SIG-M5 treated with dmso at 0.1 percent for 504 hours (cell line): ENCODE measurements around the gene LTF.
"Not testable (repeated sequence)": the region's sequence is repeated elsewhere in the genome, so short reads cannot be mapped to it uniquely, and the experiment has no call there.

Experiments
- DNase-seq: peaks from one replicate; lab custom pipeline; 2025; ENCODE audit not compliant: unreplicated experiment; lab: John Stamatoyannopoulos, UW

LTF gene

DNA sequence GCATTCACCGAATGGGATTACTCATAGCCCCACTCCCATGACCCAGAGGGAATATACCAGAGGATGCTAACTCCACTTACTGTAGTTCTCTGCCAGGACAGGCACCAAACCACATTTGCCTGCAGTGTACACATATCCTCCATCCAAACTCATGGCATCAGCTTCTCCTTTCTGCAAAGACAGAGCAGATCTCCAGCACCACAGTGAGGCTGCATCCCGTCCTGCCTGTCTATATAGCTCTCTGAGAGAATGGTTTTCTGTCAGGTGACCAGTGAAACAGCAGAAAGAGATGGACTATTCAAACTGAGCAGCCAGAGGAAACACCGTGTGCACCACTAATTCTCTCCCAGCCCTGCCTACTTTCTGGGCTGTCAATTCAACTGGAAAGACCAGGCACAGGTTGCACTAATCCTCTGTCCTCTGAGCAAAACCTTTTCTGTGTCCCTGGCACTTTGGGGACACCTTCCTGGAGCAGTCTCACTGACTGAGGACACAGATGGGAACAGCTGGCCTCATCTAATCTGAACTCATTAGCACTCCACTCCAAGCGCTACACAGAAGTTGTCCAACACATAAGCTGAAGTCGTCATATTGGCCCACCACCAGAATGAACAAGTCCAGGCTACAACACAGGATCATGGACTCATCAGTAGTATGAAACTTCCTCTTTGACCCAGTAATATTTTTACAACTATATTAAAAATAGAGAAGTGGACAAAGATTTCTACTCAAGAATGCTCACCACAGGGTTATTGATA, 17.3 kb downstream of the LTF start:
- DNase-seq: no peak

DNA sequence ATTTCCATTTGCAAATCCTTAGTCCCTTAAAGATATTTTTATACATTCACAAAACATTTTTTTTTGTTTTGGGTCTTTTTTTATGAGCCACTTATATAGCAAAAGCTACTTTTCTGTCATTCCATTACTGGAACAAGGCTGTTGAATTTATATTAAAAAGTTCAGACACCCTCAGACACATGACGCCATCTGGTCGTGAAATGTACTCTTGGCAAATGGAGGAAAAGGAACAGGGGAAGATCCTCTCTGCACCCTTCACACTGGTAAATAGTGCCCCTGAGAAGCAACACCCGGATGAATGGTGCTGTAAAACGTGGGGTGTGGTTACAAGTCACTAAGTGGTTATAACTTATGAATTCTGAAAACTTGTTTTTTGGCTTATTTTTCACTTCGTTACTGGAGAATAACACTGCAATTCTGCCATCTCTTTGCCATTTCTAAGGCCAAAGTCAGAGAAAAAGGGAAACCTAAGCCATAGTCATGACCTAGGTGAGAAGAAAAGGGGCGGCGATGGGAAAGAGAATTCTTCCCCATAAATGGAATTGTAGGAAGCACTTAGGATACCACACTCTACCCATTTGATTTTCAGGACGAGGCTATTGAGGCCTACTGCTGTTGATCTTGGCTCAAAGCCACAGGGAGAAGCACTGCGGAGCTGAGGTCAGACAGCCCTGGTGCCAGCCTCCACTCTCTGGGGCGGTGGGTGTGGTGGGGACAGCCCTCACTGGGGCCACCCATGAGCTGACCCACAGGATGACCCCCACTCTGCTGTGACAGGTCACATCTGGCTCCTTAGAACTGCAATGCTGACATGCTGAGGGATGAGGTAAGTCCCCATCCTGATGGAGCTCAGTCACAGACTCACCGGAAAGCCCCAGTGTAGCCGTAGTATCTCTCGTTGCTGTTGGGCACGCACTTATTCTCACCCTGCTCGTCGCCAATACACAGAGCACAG, 21.9 kb downstream of the LTF start:
- peak; percentile 39 for DNase-seq

DNA sequence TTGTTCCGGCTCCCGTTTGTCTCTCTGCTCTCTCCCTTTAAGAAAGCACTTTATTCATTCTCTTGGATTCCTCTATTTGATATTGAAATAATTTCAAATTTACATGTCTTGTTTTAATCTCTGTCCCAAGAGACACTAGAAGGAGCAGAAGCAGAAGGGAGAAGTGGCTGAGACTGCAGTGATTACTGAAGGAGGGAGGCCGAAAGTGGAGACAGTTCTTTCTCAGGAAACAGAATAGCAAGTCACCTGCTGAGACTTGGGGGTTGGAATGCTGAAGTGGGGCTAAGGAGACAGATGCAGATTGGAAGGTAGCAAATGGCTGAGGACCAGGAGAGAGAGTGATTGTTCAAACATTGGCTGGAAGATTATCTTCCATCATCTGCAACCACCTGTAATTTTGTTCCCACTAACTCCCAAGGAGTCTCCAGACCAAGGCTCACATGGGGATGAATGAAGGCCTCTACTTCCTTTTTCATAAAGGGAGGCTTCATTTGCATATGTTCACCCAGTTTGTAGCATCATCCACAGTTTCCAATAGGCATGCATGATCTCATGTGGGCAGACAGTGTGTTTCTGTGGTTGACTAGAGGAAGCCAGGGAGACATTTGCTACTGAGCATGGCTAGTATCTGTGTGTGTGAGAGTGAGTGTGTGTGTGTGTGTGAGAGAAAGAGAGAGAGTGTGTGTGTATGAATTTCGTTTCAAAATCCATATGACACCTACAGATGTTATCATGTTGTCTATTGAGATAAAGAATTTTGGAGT, 24.0 kb downstream of the LTF start:
- peak; percentile 14 for DNase-seq

DNA sequence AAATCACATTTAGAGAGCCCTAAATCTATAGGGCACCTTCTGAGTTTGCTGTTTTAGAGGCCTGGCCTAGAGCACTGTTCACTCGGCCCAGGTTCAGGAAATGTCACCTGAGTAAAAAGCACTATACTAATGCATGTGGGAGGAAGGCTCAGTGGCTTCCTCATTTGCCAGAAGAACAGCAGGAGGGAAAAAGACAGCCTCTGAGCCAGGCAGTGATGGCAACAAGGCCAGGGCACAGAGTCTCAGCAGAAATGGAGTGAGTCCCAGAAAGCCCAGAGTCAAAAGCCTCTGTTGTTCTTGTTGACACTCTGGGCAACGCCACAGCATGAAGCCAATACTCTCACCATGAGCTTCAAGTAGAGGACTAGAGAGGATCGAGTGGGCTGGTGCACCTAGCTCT, 25.9 kb downstream of the LTF start:
- no peak for DNase-seq

DNA sequence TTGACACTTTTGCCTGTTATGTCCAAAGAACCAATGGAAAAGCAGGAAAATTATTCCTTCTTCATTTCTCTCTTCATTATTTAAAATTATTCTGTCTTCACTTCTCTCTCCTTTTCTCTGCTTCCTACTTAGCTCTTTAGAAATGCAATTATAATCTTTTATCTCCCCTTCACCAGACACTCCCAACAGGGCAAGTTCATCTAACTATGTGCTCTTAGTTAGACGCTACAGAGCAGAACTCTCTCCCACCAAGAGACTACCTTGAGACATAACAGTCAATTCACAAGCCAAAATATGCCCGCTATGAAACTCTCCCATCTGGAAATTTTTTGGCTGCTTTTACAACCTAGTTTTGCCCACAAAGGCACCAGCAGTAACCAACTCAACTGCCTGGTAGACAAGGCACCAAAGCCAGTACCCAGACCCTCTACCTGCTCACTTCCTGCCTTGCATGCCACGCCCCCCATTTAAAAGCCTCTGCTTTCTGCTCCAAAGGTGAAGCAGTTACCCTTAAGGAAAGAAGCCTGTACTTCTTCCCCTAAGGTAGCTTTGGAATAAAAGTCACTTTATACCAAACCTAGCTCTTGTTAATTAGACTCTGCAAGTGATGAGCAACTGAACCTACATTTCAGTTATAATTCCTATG, 29.5 kb downstream of the LTF start:
- DNase-seq: no peak

DNA sequence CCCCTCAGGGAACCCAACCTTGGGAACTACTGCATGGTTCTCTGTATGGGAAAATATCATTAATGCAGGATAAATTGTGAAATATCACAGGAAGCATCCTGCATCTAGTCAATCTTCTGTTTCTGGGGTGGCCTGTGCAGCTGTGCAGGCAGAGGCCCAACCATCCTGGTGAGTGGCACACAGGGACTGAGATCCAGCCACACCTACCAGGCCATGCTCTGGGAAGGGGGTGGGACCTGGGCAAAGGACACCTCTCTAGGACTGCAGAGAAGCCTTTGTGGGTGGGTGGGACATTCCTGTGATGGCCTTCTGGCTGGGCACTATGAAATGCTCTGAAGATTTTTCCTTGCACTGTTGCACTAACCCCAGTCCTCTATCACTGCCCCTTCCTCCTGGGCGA, 30.9 kb downstream of the LTF start:
- DNase-seq: no peak

DNA sequence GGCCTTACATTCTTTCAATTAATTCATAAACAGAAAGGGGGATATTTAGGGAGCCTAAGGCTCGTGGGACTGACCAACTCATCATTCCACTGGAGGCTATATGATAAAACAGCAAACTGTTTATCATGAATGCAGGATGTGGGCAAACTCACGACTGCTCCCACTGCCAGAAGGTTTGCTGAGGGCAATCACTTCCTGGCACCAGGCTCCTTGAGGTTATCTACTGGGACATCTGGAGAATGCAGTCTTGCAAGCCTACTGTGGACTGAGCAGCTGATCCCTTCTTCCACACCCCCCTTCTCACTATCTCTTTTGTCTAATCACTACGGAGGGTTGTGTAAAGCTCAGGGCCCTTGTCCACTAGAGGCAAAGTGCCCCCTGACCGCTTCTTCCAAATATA, 31.6 kb downstream of the LTF start:
- DNase-seq: not testable (repeated sequence)

DNA sequence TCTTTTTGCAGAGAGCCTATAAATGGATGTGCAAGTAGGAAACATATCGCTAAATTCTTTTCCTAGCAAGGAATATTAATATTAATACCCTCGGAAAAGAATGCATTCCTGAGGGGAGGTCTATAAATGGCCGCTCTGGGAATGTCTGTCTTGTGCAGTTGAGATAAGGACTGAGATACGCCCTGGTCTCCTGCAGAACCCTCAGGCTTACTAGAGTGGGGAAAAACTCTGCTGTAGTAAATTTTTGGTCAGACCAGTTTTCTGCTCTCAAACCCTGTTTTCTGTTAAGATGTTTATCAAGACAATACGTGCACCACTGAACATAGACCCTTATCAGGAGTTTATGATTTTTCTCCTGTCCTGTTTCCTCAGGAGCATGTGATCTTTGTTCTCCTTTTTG, 32.8 kb downstream of the LTF start:
- DNase-seq: not testable (repeated sequence)

DNA sequence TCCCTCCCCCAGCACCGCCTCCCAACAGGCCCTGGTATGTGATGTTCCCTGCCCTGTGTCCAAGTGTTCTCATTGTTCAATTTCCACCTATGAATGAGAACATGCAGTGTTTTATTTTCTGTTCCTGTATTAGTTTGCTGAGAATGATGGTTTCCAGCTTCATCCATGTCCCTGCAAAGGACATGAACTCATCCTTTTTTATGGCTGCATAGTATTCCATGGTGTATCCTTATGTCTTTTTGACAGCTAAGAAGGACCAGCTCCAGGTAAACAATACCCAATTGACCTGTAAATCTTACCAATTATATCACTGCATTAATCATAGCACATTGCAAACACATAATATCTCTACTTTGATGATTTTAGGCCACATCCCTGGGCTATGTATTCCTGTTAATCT, 33.8 kb downstream of the LTF start:
- DNase-seq: not testable (repeated sequence)

DNA sequence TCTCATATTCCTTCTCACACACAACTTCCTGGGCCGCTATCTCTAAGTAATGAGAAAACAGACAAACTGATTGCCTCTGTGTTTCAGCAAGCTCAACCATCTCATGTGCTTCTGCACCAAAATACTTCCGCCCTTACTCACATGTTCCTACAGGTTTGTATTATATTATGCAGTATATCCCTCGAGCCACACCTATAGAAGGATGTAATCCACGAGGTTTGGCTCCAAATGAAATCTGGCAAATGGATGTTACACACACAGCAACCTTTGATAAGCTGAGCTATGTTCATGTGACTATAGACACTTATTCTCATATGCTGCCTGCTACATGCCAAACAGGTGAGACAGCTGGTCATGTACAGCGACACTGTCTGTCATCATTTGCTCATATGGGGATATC, 35.0 kb downstream of the LTF start:
- no peak for DNase-seq

DNA sequence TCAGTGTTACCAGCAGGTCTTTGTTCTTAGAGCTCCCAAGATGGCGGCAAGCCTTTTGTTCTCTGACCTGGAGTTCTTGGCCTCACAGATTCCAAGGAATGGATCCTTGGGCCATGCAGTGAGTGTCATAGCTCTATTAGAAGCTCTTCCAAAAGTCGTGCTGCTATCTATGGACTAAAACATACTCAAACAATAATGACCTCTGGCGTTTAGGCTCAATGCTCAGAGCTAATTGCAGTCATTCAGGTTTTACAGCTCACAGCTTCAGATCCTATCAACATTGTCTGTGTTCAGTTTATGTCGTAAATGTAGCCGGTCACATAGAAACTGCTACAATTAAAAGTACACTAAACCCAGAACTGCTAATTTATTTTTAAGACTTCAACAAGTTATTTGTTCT, 35.5 kb downstream of the LTF start:
- DNase-seq: no peak

DNA sequence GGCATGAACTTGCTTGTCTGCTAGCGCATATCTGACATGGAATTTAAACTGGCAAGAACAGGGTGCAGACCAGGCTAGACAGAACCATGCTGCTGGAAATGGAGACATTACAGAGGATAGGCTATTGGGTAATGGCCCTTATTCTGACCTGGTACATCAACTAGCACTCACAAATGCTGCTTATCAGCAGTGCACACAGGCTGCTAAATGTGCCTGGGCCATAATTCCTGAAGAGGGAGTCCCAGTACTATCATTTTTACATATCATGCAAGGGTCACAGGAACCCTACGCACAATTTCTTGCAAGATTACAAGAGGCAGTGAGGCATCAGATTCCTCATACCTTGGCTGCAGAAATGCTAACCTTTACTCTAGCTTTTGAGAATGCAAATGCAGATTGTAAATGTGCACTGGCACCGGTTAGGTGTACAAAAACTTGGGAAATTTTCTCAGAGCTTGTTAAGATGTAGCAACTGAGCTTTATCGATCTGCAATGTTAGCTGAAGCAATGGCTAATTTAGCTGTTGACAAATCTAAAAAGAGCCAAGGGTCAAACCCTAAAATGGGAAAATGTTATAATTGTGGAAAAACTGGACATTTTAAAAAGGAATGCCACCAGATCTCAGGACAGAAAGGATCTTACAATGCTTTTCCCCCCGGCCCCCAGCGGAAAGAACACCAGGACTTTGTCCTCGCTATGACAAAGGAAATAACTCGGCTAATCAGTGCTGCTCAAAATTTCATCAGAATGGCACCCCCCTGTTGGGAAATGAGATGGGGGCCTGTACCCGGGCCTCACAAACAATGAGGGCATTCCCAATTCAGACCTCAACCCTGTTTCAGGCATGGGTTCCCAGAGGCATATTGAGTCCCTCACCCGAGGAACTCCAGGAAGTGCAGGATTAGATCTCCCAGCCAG, 36.5 kb downstream of the LTF start:
- no peak for DNase-seq

DNA sequence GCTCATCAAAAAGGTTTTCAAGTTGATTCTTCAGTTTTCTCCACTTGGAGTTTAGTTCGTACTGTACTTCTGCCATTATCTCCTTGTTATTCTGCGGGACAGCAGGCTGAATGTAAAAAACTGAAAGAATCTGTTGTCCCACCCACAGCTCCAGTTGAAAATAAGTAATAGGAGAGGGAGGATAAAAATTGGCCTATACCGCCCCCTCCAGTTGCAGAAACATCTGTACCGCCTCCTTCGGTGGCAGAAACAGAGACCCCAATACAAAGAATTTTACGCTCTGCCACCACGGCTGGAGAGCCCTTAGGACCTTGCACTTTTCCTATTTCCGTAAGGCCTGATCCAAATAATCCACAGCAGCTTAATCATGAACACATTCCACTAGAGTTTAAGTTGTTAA, 37.3 kb downstream of the LTF start:
- not testable (repeated sequence) for DNase-seq

DNA sequence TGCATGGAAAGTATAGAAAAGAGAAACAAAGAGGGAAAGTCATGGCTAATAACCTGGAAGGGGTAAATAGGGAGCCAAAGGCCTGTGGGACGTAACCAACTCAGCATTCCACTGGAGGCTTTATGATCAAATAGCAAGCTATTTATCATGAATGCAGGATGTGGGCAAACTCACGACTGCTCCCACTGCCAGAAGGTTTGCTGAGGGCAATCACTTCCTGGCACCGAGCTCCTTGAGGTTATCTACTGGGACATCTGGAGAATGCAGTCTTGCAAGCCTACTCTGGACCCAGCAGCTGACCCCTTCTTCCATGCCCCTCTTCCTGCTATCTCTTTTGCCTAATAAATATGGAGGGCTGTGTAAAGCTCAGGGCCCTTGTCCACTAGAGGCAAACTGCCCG, 38.2 kb downstream of the LTF start:
- not testable (repeated sequence) for DNase-seq

DNA sequence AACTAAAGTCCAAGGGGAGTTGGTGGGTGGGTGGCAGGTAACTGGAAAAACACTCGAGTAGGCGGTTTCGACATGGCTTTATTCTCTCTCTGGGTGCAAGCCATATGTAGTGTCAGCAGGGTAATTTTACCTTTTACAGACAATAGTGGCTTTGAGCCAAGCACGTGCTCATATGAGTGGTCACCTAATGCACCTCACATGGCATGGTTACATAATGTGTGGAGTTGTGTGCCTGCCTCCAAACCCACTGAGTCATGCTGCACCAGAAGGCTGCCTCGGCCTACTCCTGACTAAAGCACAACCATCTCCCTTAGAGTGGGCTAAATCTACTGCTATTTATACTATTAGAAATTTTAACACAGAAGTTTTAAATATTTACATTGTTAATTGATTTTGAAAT, 41.1 kb downstream of the LTF start:
- no peak for DNase-seq

DNA sequence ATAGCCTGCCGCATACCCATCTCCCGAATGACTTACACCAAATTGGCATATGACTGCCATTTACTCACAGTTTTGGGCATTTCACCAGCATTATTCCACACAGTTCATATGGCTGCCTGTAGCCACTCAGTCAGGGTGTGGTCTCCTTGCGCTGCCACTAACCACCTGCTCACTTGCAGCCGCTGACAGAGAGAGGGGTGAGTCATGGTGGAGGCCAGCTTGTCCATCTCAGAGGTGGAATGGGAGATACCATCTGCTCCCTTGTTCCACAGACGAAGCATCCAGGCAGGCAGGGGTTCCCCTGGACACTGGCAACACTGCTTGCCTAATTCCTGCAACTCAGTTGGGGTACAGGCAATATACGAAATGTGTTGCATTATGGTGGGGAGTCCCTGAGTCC, 42.1 kb downstream of the LTF start:
- DNase-seq: no peak

DNA sequence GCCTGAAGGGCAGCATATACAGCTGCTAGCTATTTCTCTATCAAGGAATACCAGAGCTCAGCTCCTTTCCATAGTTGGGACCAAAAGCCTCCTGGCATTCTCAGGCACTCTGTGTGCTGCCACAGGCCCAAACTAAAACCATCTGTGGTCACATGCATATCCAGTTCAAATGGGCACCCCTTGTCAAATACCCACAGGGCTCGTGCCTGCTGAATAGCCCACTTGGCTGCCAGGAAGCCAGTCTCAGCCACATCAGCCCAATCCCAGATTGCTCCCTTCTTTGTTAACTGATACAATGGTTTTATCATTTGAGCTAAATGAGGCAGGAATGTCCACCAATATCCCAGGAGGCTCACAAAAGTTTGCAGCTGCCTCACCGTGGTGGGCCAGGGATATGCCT, 43.8 kb downstream of the LTF start:
- DNase-seq: no peak

DNA sequence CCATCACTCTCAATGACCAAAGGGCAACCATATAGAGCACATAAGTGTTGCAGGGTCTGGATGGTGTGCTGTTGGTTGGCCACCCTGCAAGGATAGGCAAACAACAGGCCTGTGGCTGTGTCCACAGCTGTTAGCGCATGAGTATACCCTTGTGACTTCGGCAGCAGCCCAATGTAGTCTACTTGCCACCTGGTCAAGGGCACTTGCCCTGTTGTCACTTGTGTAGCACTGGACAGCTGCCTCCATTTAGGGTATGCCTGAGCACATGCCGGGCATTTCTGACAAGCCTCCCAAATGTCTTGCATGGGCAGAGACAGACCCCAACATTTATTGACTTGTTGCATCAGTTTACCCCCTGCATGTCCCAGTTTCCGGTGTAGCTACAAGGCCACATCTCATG, 44.9 kb downstream of the LTF start:
- no peak for DNase-seq

DNA sequence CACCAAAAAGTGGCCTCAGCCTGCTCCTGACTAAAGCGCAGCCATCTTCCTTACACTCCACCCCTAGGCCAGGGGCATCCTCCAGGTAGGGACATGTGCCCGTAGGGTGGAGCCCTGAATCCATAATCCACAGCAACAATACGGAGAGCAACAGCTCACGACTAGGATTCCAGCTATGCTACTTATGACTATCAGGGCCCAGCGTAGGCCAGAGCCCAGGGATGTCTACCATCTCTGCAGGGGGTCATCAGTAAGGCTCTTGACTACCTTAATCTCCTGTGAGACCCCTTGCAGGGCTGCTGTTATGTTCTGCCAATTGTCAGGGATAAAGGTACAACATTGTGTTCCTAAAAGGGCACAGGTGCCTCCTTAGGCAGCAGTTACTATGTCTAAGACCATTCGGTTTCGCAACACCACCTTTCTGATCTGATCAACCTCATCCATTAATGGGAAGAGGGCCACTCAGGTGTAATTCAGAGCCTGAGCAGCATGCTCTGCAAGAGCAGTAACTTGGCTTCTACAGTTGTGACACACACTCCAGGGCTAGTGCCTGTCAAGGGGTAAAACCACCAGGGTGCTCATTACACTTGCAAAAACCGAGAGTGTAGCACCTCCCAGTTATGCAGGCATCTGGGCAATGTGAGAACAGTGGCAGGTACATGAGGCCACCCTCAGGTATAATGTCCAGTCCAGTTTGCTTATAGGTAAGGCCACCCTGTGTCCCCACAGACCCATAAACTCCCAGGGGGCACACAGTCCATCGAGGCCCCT, 46.7 kb downstream of the LTF start:
- no peak for DNase-seq
